Myocyte (in vitro differentiated cells): ENCODE measurements around the gene RPL36. TPM values are rescaled to one million over a fixed set of nuclear protein-coding genes. Genes with fewer than 3 reads are reported as not detected.
"Not testable (repeated sequence)": the region's sequence is repeated elsewhere in the genome, so short reads cannot be mapped to it uniquely, and the experiment has no call there.

ENCODE experiments used
- DNase-seq: peaks from one replicate; pipeline ENCODE4 v3.0.0-alpha.2; 2012; ENCODE audit warnings: low read depth
- total RNA-seq: library from RNA; depleted of rRNA; stranded (reverse); fragments of >200 nt; gene quantifications from 2 replicates; pipeline ENCODE4 v1.2.3, GENCODE V29; 2014

Gene RPL36
- total RNA-seq, 1 donor from 2014 or later, result 605 TPM

- DNase-seq, result no peak
Observed at GRCh38 chr19:5703819-5704818, 14.0 kb downstream of the RPL36 start.

- no peak for DNase-seq
Observed at GRCh38 chr19:5705552-5705951, 15.5 kb downstream of the RPL36 start.

GRCh38 chr19:5706876-5707573, 16.9 kb downstream of the RPL36 start:
- DNase-seq, result no peak

GRCh38 chr19:5707576-5708575, 17.8 kb downstream of the RPL36 start:
- DNase-seq, result no peak

- DNase-seq, result no peak
Observed at GRCh38 chr19:5711025-5711424, 20.9 kb downstream of the RPL36 start.

- no peak for DNase-seq
Observed at GRCh38 chr19:5711713-5712161, 21.6 kb downstream of the RPL36 start.

GRCh38 chr19:5713228-5713627, 23.1 kb downstream of the RPL36 start:
- DNase-seq, result no peak

- no peak for DNase-seq
Observed at GRCh38 chr19:5714816-5715215, 24.7 kb downstream of the RPL36 start.

- DNase-seq, result peak; percentile 32
Observed at GRCh38 chr19:5717215-5717935, 27.3 kb downstream of the RPL36 start.

- peak; percentile 33 for DNase-seq
Observed at GRCh38 chr19:5718037-5718578, 28.0 kb downstream of the RPL36 start.

GRCh38 chr19:5718579-5719273, 28.6 kb downstream of the RPL36 start:
- peak; percentile 43 for DNase-seq

- no peak for DNase-seq
Observed at GRCh38 chr19:5719274-5719960, 29.3 kb downstream of the RPL36 start.

- DNase-seq, result peak; percentile 99
Observed at GRCh38 chr19:5719961-5720790, 30.1 kb downstream of the RPL36 start, which contains the start of the genes CATSPERD and LONP1. Gene CATSPERD, plus strand, starts transcription at chr19:5720637. Its CDS starts 101 bp downstream, at chr19:5720738. Gene LONP1, minus strand, starts transcription at chr19:5720146. Its CDS starts 14 bp downstream, at chr19:5720132.

- no peak for DNase-seq
Observed at GRCh38 chr19:5727453-5728050, 37.5 kb downstream of the RPL36 start.

GRCh38 chr19:5733172-5733571, 43.1 kb downstream of the RPL36 start:
- not testable (repeated sequence) for DNase-seq

- no peak for DNase-seq
Observed at GRCh38 chr19:5738423-5738822, 48.3 kb downstream of the RPL36 start.
